AG09319 (cell line): ENCODE data around the gene NIFK.
"Not testable (repeated sequence)": the region's sequence is repeated elsewhere in the genome, so short reads cannot be mapped to it uniquely, and the experiment has no call there.

ENCODE experiments used
- DNase-seq: peaks from one replicate; pipeline ENCODE4 v3.0.0-alpha.2; 2010; ENCODE audit warnings: low read depth; ENCODE audit errors: extremely low read depth
- CTCF ChIP-seq: IDR thresholded peaks from 2 replicates; pipeline ENCODE4 v1.5.1; 2011; ENCODE audit warnings: low read depth, mild to moderate bottlenecking, inconsistent platforms, low read length, moderate library complexity

The NIFK gene

GRCh38 chr2:121727950-121728349, 8.7 kb downstream of the NIFK start:
- no peak for DNase-seq
- TF ChIP-seq CTCF, result no peak

- TF ChIP-seq CTCF, result no peak
Measured at GRCh38 chr2:121727332-121727731, 9.3 kb downstream of the NIFK start.

GRCh38 chr2:121723316-121723715, 13.4 kb downstream of the NIFK start:
- TF ChIP-seq CTCF, result no peak
- DNase-seq, result no peak

More at GRCh38 chr2:121727332-121727731, 9.3 kb downstream of the NIFK start:
- DNase-seq, result no peak

- no peak for DNase-seq
Measured at GRCh38 chr2:121722479-121722878, 14.2 kb downstream of the NIFK start.

GRCh38 chr2:121721926-121722325, 14.7 kb downstream of the NIFK start:
- peak; percentile 44 for DNase-seq

More at GRCh38 chr2:121722479-121722878, 14.2 kb downstream of the NIFK start:
- TF ChIP-seq CTCF, result no peak

GRCh38 chr2:121717529-121717928, 19.1 kb downstream of the NIFK start:
- no peak for DNase-seq
- TF ChIP-seq CTCF, result no peak

More at GRCh38 chr2:121721926-121722325, 14.7 kb downstream of the NIFK start:
- no peak for TF ChIP-seq CTCF

GRCh38 chr2:121716126-121716525, 20.5 kb downstream of the NIFK start:
- no peak for TF ChIP-seq CTCF
- no peak for DNase-seq

- DNase-seq, result not testable (repeated sequence)
Measured at GRCh38 chr2:121711481-121711880, 25.2 kb downstream of the NIFK start.
